ENCODE measurements around the gene ZNF581. TPM values are rescaled to one million over a fixed set of nuclear protein-coding genes. Genes with fewer than 3 reads are reported as not detected.

ZNF581 gene
- total RNA-seq, 1 donor from 2014 or later, result 46.5 TPM

DNA sequence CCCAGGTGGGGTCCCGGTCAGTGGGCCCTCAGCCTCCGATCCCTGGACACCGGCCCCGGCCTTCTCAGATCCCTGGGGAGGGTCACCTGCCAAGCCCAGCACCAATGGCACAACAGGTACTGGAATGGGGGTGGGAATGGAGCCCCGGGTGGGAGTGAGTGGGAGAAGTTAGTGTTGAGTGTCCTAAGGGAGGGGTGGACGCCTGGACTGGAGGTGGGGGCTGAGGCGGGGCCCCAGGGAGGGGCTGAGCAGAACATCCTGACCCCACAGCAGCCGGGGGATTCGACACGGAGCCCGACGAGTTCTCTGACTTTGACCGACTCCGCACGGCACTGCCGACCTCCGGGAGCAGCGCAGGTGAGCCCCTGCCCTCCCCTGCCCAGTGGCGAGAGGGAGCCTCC lies 49.2 kb downstream of the ZNF581 start:
- peaks cover 70% of the 10 kb centered on the region for H3K36me3 Mint-ChIP-seq (ENCODE audit: low read depth)
- peaks cover 16% of the 10 kb centered on the region for H3K4me1 Mint-ChIP-seq
- DNase-seq (no peak), ATAC-seq (ENCODE audit: low read depth) (no peak)
- H3K27me3 Mint-ChIP-seq, result no peaks in the 10 kb centered on the region
- intact Hi-C loops (cut with micrococcal nuclease), result no loop called here
- ChIA-PET CTCF (no interaction called here), POLR2A (no interaction called here)
- H3K4me3 Mint-ChIP-seq, result no peak overlapping the region
- TF ChIP-seq, protein P1, sequence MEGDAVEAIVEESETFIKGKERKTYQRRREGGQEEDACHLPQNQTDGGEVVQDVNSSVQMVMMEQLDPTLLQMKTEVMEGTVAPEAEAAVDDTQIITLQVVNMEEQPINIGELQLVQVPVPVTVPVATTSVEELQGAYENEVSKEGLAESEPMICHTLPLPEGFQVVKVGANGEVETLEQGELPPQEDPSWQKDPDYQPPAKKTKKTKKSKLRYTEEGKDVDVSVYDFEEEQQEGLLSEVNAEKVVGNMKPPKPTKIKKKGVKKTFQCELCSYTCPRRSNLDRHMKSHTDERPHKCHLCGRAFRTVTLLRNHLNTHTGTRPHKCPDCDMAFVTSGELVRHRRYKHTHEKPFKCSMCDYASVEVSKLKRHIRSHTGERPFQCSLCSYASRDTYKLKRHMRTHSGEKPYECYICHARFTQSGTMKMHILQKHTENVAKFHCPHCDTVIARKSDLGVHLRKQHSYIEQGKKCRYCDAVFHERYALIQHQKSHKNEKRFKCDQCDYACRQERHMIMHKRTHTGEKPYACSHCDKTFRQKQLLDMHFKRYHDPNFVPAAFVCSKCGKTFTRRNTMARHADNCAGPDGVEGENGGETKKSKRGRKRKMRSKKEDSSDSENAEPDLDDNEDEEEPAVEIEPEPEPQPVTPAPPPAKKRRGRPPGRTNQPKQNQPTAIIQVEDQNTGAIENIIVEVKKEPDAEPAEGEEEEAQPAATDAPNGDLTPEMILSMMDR (IDR thresholded peaks at IDR 0.05), result no peak
- H3K27ac Mint-ChIP-seq, result no peak overlapping the region
- H3K9me3 Mint-ChIP-seq, result no peaks in the 10 kb centered on the region

DNA sequence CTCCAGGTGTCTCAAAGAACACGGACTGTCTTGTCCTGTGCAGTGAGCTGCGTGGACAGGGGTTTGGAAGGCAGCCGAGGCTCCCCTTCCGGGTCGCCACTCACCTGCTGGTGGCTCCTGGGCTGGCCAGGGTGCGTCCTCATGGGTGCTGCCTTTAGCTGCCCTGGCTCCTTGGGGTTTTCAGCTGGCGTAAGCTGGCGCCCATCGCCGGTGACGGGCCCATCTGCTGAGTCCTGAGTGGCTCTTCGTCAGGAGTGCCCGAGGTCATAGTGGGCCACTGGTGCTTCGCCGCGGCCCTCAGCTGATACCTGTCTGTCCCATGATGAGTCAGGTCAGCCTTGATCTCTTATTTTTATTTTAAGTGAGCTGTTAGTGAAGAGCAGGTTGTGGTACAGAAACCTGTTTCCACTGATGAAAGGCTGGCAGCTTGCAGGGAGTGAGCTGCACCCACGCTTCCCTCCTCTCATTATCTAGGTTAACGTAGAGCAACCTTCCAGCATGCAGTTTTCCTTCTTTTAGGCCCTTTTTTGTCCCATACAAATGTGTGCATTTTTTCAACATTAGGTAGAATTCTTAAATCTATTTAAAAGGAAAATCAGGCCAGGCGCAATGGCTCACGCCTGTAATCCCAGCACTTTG lies 50.0 kb downstream of the ZNF581 start:
- Mint-ChIP-seq H3K4me3 (no peak overlapping the region), H3K36me3 (ENCODE audit: low read depth) (peaks cover 68% of the 10 kb centered on the region), H3K4me1 (peaks cover 9% of the 10 kb centered on the region), H3K27ac (no peak overlapping the region), H3K9me3 (no peaks in the 10 kb centered on the region), H3K27me3 (no peaks in the 10 kb centered on the region)
- TF ChIP-seq, protein P1 (IDR thresholded peaks at IDR 0.05), result no peak
- POLR2A ChIA-PET, result no interaction called here
- CTCF ChIA-PET, result no interaction called here
- ATAC-seq (ENCODE audit: low read depth) (no peak), DNase-seq (no peak)
- intact Hi-C loops (cut with micrococcal nuclease), result no loop called here

DNA sequence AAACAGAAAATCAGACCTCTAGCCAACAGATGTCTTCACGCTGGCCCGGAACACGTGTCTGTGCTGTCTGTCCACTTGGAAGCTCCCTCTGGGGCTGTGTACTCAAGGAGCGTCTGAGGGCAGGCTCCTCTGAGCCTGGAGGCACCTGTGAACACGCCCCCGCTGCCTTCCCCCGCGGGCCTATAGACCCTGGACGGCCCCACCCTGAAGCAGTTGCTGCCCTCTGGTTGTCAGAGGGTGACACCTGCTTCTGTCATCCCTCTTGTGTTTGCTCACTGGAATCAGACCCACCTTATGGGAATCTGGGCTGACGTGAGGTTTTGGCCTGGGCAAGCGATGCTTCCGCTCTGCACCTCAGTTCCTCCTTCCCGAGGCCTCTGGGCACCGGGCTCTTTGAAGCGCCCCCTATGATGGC lies 50.8 kb downstream of the ZNF581 start:
- DNase-seq (no peak), ATAC-seq (ENCODE audit: low read depth) (no peak)
- Mint-ChIP-seq H3K27ac (no peak overlapping the region), H3K4me3 (no peak overlapping the region), H3K4me1 (peaks cover 1% of the 10 kb centered on the region), H3K9me3 (no peaks in the 10 kb centered on the region), H3K27me3 (no peaks in the 10 kb centered on the region), H3K36me3 (ENCODE audit: low read depth) (peaks cover 70% of the 10 kb centered on the region)
- TF ChIP-seq, protein P1 (IDR thresholded peaks at IDR 0.05), result no peak
- intact Hi-C loops (cut with micrococcal nuclease), result no loop called here
- POLR2A ChIA-PET, result no interaction called here
- CTCF ChIA-PET, result no interaction called here

DNA sequence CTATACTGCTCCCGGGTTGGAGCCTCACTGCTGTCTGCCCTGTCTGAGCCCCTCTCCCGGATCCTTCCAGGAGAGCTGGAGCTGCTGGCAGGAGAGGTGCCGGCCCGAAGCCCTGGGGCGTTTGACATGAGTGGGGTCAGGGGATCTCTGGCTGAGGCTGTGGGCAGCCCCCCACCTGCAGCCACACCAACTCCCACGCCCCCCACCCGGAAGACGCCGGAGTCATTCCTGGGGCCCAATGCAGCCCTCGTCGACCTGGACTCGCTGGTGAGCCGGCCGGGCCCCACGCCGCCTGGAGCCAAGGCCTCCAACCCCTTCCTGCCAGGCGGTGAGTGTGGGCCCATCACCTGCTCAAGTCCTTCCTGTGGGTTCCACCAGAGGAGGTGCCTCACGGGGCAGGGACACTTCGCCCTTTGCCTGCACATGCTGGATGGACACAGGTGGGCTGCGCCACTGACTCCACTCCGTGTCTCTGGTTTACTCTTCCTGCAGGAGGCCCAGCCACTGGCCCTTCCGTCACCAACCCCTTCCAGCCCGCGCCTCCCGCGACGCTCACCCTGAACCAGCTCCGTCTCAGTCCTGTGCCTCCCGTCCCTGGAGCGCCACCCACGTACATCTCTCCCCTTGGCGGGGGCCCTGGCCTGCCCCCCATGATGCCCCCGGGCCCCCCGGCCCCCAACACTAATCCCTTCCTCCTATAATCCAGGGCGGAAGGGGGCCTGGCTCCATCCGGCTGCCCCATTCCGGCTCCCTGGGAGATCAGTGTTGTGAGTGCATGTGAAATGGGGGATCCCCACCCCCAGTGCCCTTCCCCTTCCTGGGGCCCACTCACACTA lies 51.4 kb downstream of the ZNF581 start:
- ATAC-seq (ENCODE audit: low read depth) (no peak), DNase-seq (no peak)
- Mint-ChIP-seq H3K36me3 (ENCODE audit: low read depth) (peaks cover 70% of the 10 kb centered on the region), H3K9me3 (no peaks in the 10 kb centered on the region), H3K4me1 (no peaks in the 10 kb centered on the region), H3K27ac (no peak overlapping the region), H3K4me3 (no peak overlapping the region), H3K27me3 (no peaks in the 10 kb centered on the region)
- POLR2A ChIA-PET, result no interaction called here
- CTCF ChIA-PET, result no interaction called here
- intact Hi-C loops (cut with micrococcal nuclease), result no loop called here
- TF ChIP-seq, protein P1 (IDR thresholded peaks at IDR 0.05), result no peak

Other genes starting within 250 kb of the ZNF581 start
- gene UBE2S, start 235.9 kb upstream of the ZNF581 start, total RNA-seq, result 29.6 and 34.6 TPM in 2 replicates
- gene SHISA7, start 200.3 kb upstream of the ZNF581 start, total RNA-seq, result not detected in 2 replicates
- gene ISOC2, start 182.0 kb upstream of the ZNF581 start, total RNA-seq, result 28.7 and 29.0 TPM in 2 replicates
- not detected in 2 replicates for gene C19orf85, start 178.9 kb upstream of the ZNF581 start, total RNA-seq
- 10.4 and 12.7 TPM in 2 replicates for gene ZNF628, start 167.0 kb upstream of the ZNF581 start, total RNA-seq
- 10.9 and 13.8 TPM in 2 replicates for gene NAT14, start 158.5 kb upstream of the ZNF581 start, total RNA-seq
- gene SSC5D, start 155.2 kb upstream of the ZNF581 start, total RNA-seq, result 0.17 and 0.20 TPM in 2 replicates
- not detected in 2 replicates for gene SBK2, start 106.5 kb upstream of the ZNF581 start, total RNA-seq
- not detected in 2 replicates for gene SBK3, start 98.1 kb upstream of the ZNF581 start, total RNA-seq
- 10.3 and 10.9 TPM in 2 replicates for gene ZNF579, start 62.8 kb upstream of the ZNF581 start, total RNA-seq
- gene FIZ1, start 44.1 kb upstream of the ZNF581 start, total RNA-seq, result 17.5 and 21.2 TPM in 2 replicates
- 12.6 and 16.1 TPM in 2 replicates for gene ZNF524, start 43.4 kb upstream of the ZNF581 start, total RNA-seq
- gene ZNF865, start 38.0 kb upstream of the ZNF581 start, total RNA-seq, result 17.2 and 18.9 TPM in 2 replicates
- 8.7 and 8.9 TPM in 2 replicates for gene ZNF784, start 19.1 kb upstream of the ZNF581 start, total RNA-seq
- gene ZNF580, start 2.6 kb upstream of the ZNF581 start, total RNA-seq, result 55.0 and 81.2 TPM in 2 replicates
- gene CCDC106, start 4.6 kb downstream of the ZNF581 start, total RNA-seq, result 14.0 and 14.4 TPM in 2 replicates
- 256 and 273 TPM in 2 replicates for gene U2AF2, start 11.4 kb downstream of the ZNF581 start, total RNA-seq
- gene EPN1, start 31.6 kb downstream of the ZNF581 start, total RNA-seq, result 56.6 and 65.2 TPM in 2 replicates
- not detected in 2 replicates for gene NLRP9, start 94.8 kb downstream of the ZNF581 start, total RNA-seq
- gene RFPL4A, start 115.4 kb downstream of the ZNF581 start, total RNA-seq, result not detected in 2 replicates
- not detected in 2 replicates for gene RFPL4AL1, start 125.5 kb downstream of the ZNF581 start, total RNA-seq
- 0.16 and 0.17 TPM in 2 replicates for gene NLRP11, start 188.3 kb downstream of the ZNF581 start, total RNA-seq
- 0.31 and 0.34 TPM in 2 replicates for gene NLRP4, start 192.9 kb downstream of the ZNF581 start, total RNA-seq